Measurements from ENCODE around the gene MAP4K4. TPM values are rescaled to one million over a fixed set of nuclear protein-coding genes. Genes with fewer than 3 reads are reported as not detected.

Gene MAP4K4
- total RNA-seq, 1 donor from 2014 or later = 175 TPM

DNA sequence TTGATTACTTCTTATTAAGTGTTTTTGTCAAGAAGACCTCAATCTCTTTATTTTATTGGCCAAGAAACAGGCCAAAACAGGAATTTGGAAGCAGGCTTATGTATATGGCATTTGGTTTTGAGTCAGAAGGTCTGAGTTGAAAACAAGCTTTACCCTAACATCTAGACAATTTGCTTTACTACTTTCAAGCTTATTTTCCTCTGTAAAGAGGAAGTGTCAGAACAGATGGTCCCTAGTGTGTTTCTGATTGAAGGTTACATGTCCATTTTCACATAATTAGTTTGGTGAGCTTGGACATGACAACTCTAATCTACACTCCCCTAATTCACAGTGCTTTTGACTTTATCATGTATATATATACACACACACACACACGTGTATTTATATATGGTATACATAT lies 19.8 kb upstream of the MAP4K4 start:
- TF ChIP-seq, protein P1, sequence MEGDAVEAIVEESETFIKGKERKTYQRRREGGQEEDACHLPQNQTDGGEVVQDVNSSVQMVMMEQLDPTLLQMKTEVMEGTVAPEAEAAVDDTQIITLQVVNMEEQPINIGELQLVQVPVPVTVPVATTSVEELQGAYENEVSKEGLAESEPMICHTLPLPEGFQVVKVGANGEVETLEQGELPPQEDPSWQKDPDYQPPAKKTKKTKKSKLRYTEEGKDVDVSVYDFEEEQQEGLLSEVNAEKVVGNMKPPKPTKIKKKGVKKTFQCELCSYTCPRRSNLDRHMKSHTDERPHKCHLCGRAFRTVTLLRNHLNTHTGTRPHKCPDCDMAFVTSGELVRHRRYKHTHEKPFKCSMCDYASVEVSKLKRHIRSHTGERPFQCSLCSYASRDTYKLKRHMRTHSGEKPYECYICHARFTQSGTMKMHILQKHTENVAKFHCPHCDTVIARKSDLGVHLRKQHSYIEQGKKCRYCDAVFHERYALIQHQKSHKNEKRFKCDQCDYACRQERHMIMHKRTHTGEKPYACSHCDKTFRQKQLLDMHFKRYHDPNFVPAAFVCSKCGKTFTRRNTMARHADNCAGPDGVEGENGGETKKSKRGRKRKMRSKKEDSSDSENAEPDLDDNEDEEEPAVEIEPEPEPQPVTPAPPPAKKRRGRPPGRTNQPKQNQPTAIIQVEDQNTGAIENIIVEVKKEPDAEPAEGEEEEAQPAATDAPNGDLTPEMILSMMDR (IDR thresholded peaks at IDR 0.05; ENCODE audit: unreplicated experiment) = no peak
- Mint-ChIP-seq H3K36me3 (no peaks in the 10 kb centered on the region), H3K27ac (no peak overlapping the region), H3K4me3 (no peak overlapping the region), H3K4me1 (peaks cover 12% of the 10 kb centered on the region), H3K9me3 (peaks cover 11% of the 10 kb centered on the region), H3K27me3 (ENCODE audit: low read depth) (no peaks in the 10 kb centered on the region)
- DNase-seq (ENCODE audit: low spot score in 2 of 2, unreplicated experiment in 2 of 2) = no peak

GRCh38 chr2:101678379-101678778 lies 19.1 kb upstream of the MAP4K4 start:
- Mint-ChIP-seq H3K4me1 (peaks cover 12% of the 10 kb centered on the region), H3K4me3 (no peak overlapping the region), H3K27me3 (ENCODE audit: low read depth) (no peaks in the 10 kb centered on the region), H3K9me3 (peaks cover 11% of the 10 kb centered on the region), H3K27ac (no peak overlapping the region), H3K36me3 (no peaks in the 10 kb centered on the region)
- TF ChIP-seq, protein P1 (IDR thresholded peaks at IDR 0.05; ENCODE audit: unreplicated experiment) = no peak
- DNase-seq (ENCODE audit: low spot score in 2 of 2, unreplicated experiment in 2 of 2) = no peak

- no peak overlapping the region for H3K4me3 Mint-ChIP-seq
Observed at GRCh38 chr2:101679037-101679726, 18.3 kb upstream of the MAP4K4 start.

GRCh38 chr2:101679801-101680487 lies 17.6 kb upstream of the MAP4K4 start:
- Mint-ChIP-seq H3K4me3 (no peak overlapping the region), H3K27me3 (ENCODE audit: low read depth) (no peaks in the 10 kb centered on the region), H3K36me3 (no peaks in the 10 kb centered on the region), H3K27ac (peak overlapping the region; percentile 29), H3K9me3 (peaks cover 11% of the 10 kb centered on the region), H3K4me1 (peaks cover 12% of the 10 kb centered on the region)
- no peak for DNase-seq (ENCODE audit: low spot score in 2 of 2, unreplicated experiment in 2 of 2)
- TF ChIP-seq, protein P1 (IDR thresholded peaks at IDR 0.05; ENCODE audit: unreplicated experiment) = no peak

More at GRCh38 chr2:101679037-101679726, 18.3 kb upstream of the MAP4K4 start:
- Mint-ChIP-seq H3K36me3 (no peaks in the 10 kb centered on the region), H3K4me1 (peaks cover 12% of the 10 kb centered on the region), H3K27me3 (ENCODE audit: low read depth) (no peaks in the 10 kb centered on the region), H3K27ac (peak overlapping the region; percentile 29), H3K9me3 (peaks cover 11% of the 10 kb centered on the region)
- DNase-seq (ENCODE audit: low spot score in 2 of 2, unreplicated experiment in 2 of 2) = no peak
- TF ChIP-seq, protein P1 (IDR thresholded peaks at IDR 0.05; ENCODE audit: unreplicated experiment) = no peak

- Mint-ChIP-seq H3K27ac (no peak overlapping the region), H3K36me3 (no peaks in the 10 kb centered on the region), H3K9me3 (peaks cover 7% of the 10 kb centered on the region), H3K4me3 (no peak overlapping the region), H3K27me3 (ENCODE audit: low read depth) (no peaks in the 10 kb centered on the region), H3K4me1 (peaks cover 12% of the 10 kb centered on the region)
- no peak for DNase-seq (ENCODE audit: low spot score in 2 of 2, unreplicated experiment in 2 of 2)
- TF ChIP-seq, protein P1 (IDR thresholded peaks at IDR 0.05; ENCODE audit: unreplicated experiment) = no peak
Observed at GRCh38 chr2:101682311-101682710, 15.2 kb upstream of the MAP4K4 start.

Measured in mesothelial cell of epicardium (in vitro differentiated cells).